ENCODE data around the gene SYP. TPM values are rescaled to one million over a fixed set of nuclear protein-coding genes. Genes with fewer than 3 reads are reported as not detected.

Gene SYP
- 0.66 and 0.75 TPM in 2 replicates for total RNA-seq

DNA sequence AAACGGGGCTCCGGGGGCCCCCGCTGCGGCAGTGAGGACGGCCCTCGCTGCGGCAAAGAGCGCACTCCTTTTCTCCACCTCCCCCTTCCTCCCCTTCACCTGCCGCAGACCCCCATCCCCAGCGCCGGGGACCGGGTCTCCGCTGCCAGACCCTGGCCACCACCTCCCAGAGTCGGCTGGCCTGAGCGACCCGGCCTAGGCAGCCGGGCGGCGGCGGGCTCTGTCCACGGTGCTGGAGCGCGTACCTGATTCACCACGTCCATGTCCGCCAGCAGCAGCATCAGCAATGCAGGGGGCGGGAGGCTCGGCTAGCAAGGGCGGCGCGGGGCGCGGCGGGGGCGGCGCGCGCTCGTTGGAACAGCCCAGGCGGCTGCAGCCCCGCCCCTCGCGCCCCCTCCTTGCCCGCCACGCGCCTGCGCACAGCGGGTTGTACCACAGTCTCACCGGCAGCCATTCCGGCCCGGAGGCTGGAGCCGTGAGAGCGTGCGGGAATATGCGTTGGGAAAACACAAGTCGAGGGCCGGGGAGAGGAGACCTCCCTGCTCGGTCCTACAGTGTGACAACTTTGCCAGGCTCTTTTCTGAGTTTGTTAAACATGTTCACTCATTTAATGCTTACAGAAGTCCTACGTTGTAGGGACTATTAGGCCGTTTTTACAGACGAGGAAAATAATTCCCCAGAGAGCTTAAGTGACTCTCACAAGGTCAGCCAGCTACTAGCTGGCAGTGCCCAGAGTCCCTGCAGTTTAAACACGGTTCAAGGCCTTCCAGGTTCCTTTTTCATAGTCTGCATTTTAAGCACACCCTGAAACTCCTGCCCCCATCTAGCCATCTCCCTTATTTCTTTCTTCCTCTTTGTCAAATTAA is at the start of gene SYP:
TSS of gene SYP (minus strand) at position 288 of the 866 bp plus-strand sequence. CDS start at position 281, 7 bp downstream.

DNA sequence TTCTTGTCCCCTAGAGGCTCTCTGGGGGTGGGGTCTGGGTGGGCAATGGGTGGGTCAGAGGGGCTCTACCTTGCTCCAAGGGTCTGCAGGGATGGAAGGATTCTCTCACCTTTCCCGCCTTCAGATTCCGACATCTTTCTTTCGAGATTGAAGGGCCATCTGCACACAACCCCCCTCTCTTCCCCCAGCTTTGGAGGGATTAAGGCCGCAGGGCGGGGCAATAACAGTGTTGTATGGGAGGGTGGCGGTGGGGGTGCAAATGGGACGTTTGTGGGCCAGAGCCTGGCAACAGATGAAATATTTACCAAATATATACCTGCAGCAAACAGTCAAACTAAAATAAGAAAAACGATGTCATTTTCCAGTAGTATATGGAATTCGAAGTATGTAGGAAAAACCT is 33.2 kb upstream of the SYP start, which contains the start of gene CACNA1F:
TSS of gene CACNA1F (minus strand) at position 165 of the 400 bp plus-strand sequence. CDS start at position 134, 31 bp downstream.

DNA sequence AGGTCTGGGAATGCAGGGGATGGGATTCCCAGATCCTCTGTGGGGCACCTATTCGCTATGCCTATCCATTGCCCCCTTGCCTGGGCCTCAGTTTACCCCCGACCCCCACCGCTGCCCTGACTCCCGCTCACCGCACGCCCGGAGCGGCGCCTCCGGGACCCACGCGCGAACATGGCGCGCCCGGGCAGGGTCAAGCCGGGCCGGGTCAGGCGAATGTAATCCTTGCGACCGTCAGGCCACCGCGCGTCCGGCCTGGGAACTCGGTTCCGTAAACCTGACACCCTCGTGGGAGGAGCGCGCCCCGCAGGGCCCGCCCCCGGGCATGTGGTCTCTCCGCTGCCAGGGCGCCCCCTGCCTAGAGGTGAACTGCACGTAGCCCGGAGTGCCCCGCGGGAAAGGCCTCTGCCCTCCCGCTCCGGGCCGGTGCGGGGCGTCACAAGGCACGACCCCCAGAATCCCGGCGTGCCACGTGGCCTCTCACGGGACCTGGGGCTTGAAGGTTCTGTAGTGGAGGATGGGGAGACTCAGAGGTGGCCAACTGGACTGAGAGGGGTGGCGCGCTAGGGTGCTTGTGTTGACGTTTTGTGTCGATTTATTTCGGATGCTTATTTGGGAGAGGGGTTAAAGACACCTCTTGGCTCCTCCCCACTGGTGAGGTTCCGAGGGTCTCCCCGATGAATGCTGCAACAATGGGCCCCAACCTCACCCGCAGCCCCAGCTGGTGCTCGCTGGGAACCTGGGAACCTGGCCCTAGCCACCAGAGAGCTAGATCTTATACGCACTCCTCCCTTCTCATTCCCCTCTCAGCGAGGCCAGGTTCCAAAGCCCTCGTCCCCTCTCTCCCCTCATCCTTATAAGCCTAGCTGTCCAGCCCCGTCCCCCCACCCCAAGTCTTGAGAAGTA is 13.6 kb downstream of the SYP start, which contains the start of gene PRICKLE3:
TSS of gene PRICKLE3 (minus strand) at position 249 of the 903 bp plus-strand sequence. CDS start at position 173, 76 bp downstream.

DNA sequence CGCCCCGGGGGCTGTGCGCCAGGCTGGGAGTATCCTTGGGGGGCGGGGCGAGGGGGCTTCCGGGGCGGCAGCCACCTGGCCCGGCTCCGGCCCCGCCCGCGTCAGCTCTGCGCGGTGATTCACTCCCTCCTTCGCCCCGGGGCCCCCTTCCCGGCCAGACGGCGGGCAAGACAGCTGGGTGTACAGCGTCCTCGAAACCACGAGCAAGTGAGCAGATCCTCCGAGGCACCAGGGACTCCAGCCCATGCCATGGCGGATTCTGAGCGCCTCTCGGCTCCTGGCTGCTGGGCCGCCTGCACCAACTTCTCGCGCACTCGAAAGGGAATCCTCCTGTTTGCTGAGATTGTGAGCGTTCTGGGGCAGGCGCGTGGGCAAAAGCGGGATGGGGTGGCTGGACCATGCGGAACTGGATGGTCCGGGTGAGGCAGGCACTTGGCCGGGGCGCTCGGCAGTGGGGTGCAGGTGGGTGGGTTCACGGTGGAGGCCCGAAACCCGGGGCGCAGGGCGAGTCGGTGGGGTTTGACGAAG is 28.2 kb downstream of the SYP start, which contains the start of gene PLP2:
TSS of gene PLP2 (plus strand) at position 147 of the 528 bp plus-strand sequence. CDS start at position 250, 103 bp downstream.

DNA sequence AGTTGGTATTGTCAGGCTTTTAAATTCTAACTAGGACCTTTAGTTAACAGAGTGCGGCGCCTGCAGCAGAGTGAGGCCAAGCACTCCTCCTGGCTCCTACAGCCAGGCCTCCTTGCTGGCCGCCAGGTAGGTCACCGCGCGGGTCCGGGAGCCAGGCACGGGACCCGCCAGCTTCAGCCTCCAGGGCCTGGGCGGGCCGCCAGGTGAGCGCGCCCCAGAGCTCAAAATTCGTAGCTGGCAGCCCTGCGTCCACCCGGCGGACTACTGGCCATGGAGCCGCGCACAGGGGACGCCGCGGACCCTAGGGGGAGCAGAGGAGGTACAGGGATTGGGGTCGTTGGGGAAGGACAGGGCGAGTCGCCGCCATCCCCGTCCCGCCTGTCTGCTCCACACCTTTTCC is 37.4 kb downstream of the SYP start, which contains the start of gene MAGIX:
TSS of gene MAGIX (plus strand) at position 139 of the 400 bp plus-strand sequence. CDS start at position 271, 132 bp downstream.

Other genes starting within 250 kb of the SYP start
- 33.1 and 33.4 TPM in 2 replicates for gene OTUD5, start 242.6 kb downstream of the SYP start, total RNA-seq
- gene KCND1, start 228.3 kb downstream of the SYP start, total RNA-seq: 0.56 and 0.79 TPM in 2 replicates
- 27.2 and 39.0 TPM in 2 replicates for gene GRIPAP1, start 197.9 kb downstream of the SYP start, total RNA-seq
- 27.1 and 27.5 TPM in 2 replicates for gene TFE3, start 156.8 kb downstream of the SYP start, total RNA-seq
- gene CCDC120, start 141.2 kb downstream of the SYP start, total RNA-seq: 0.25 and 0.26 TPM in 2 replicates
- 6.5 and 8.0 TPM in 2 replicates for gene PRAF2, start 126.2 kb downstream of the SYP start, total RNA-seq
- gene WDR45, start 120.3 kb downstream of the SYP start, total RNA-seq: 60.1 and 68.4 TPM in 2 replicates
- gene GPKOW, start 76.5 kb downstream of the SYP start, total RNA-seq: 21.3 and 22.7 TPM in 2 replicates
- gene MAGIX, start 37.4 kb downstream of the SYP start, total RNA-seq: 1.3 and 1.6 TPM in 2 replicates
- gene PLP2, start 28.3 kb downstream of the SYP start, total RNA-seq: 24.6 and 28.7 TPM in 2 replicates
- 5.2 and 6.0 TPM in 2 replicates for gene PRICKLE3, start 13.8 kb downstream of the SYP start, total RNA-seq
- gene CACNA1F, start 33.1 kb upstream of the SYP start, total RNA-seq: not detected in 2 replicates
- gene CCDC22, start 35.3 kb upstream of the SYP start, total RNA-seq: 7.3 and 8.4 TPM in 2 replicates
- not detected in 2 replicates for gene FOXP3, start 64.5 kb upstream of the SYP start, total RNA-seq
- gene PPP1R3F, start 69.6 kb upstream of the SYP start, total RNA-seq: 2.9 and 4.8 TPM in 2 replicates
- gene GAGE10, start 103.5 kb upstream of the SYP start, total RNA-seq: not detected in 2 replicates
- not detected in 2 replicates for gene GAGE12J, start 121.8 kb upstream of the SYP start, total RNA-seq
- not detected in 2 replicates for gene GAGE13, start 131.4 kb upstream of the SYP start, total RNA-seq